Activated CD8-positive, alpha-beta memory T cell treated with anti-CD3 and anti-CD28 coated beads for 48 hours (primary cell): ENCODE results near the gene CAV3.

Experiments
- DNase-seq, 3 experiments: peaks; one replicate each; pipeline ENCODE4 v3.0.0-alpha.2; 2020; ENCODE audit warnings: low read depth in 2 of 3, low spot score in 2 of 3

CAV3 gene

GRCh38 chr3:8760506-8760905 lies 26.9 kb downstream of the CAV3 start:
- no peak for DNase-seq

GRCh38 chr3:8761866-8762265 lies 28.3 kb downstream of the CAV3 start:
- no peak for DNase-seq

- no peak for DNase-seq
These were observed 29.2 kb downstream of the CAV3 start for GRCh38 chr3:8762607-8763377.

- no peak for DNase-seq
These were observed 30.9 kb downstream of the CAV3 start for GRCh38 chr3:8764528-8764927.

- DNase-seq = no peak
These were observed 31.9 kb downstream of the CAV3 start for GRCh38 chr3:8765528-8765927.

GRCh38 chr3:8766148-8766547 lies 32.5 kb downstream of the CAV3 start:
- DNase-seq = no peak

- no peak for DNase-seq
These were observed 33.7 kb downstream of the CAV3 start for GRCh38 chr3:8767256-8767666.

- DNase-seq = no peak
These were observed 34.2 kb downstream of the CAV3 start for GRCh38 chr3:8767667-8768363.

GRCh38 chr3:8768364-8769087 lies 34.9 kb downstream of the CAV3 start:
- DNase-seq = no peak

GRCh38 chr3:8769088-8769822 lies 35.7 kb downstream of the CAV3 start, which contains the start of gene OXTR:
Gene OXTR (minus strand): TSS chr3:8769613. CDS start chr3:8768187, 1,426 bp downstream.
- peak; percentile 33 to 60 (median 47) for DNase-seq

GRCh38 chr3:8773941-8774542 lies 40.4 kb downstream of the CAV3 start:
- no peak for DNase-seq

GRCh38 chr3:8775181-8775580 lies 41.6 kb downstream of the CAV3 start:
- DNase-seq = no peak

GRCh38 chr3:8775602-8776001 lies 42.0 kb downstream of the CAV3 start:
- no peak for DNase-seq

GRCh38 chr3:8776406-8776805 lies 42.8 kb downstream of the CAV3 start:
- DNase-seq = no peak

GRCh38 chr3:8777201-8777977 lies 43.8 kb downstream of the CAV3 start:
- no peak for DNase-seq

- no peak for DNase-seq
These were observed 44.3 kb downstream of the CAV3 start for GRCh38 chr3:8777978-8778267.

- no peak for DNase-seq
These were observed 44.9 kb downstream of the CAV3 start for GRCh38 chr3:8778475-8778874.

- no peak for DNase-seq
These were observed 46.7 kb downstream of the CAV3 start for GRCh38 chr3:8780279-8780678.

- no peak for DNase-seq
These were observed 51.3 kb downstream of the CAV3 start for GRCh38 chr3:8784676-8785435.

GRCh38 chr3:8790529-8790928 lies 56.9 kb downstream of the CAV3 start:
- DNase-seq = no peak
